Neural progenitor cell (in vitro differentiated cells): ENCODE data around the gene SHROOM3.

Source experiments
- EZH2 ChIP-seq: fragments of 200-600 bp; sonication (generic); IDR thresholded peaks from 2 replicates; pipeline ENCODE4 v1.6.1; 2017; ENCODE audit warnings: antibody characterized with exemption, mild to moderate bottlenecking, moderate library complexity
- TF ChIP-seq, protein P1 (sequence below): fragments of 200-600 bp; sonication (generic); IDR thresholded peaks from 2 replicates; pipeline ENCODE4 v1.5.1; 2017; ENCODE audit warnings: antibody characterized with exemption, mild to moderate bottlenecking

DNA sequence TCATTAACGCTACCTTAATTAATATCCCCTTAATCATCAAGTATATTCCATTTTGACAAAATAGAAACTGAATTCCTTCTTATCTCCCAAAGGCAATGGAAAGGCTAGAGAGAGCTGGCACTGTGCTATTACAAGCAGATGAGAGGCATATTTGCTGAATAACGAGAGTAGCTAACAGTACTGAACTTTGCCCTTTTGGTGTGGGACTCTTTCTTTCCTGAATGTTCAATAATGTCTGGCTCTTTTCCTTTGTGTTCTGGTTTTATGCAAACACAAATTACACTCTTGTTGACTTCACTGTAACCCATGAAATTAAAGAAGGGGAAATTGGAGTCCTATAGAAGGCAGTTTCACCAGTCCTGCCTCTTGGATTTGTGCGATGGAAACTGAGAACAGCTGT is 63.5 kb downstream of the SHROOM3 start:
- TF ChIP-seq, protein P1, sequence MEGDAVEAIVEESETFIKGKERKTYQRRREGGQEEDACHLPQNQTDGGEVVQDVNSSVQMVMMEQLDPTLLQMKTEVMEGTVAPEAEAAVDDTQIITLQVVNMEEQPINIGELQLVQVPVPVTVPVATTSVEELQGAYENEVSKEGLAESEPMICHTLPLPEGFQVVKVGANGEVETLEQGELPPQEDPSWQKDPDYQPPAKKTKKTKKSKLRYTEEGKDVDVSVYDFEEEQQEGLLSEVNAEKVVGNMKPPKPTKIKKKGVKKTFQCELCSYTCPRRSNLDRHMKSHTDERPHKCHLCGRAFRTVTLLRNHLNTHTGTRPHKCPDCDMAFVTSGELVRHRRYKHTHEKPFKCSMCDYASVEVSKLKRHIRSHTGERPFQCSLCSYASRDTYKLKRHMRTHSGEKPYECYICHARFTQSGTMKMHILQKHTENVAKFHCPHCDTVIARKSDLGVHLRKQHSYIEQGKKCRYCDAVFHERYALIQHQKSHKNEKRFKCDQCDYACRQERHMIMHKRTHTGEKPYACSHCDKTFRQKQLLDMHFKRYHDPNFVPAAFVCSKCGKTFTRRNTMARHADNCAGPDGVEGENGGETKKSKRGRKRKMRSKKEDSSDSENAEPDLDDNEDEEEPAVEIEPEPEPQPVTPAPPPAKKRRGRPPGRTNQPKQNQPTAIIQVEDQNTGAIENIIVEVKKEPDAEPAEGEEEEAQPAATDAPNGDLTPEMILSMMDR = no peak
- no peak for TF ChIP-seq EZH2
